Keratinocyte (primary cell): ENCODE results near the gene BCAR3. TPM values are rescaled to one million over a fixed set of nuclear protein-coding genes. Genes with fewer than 3 reads are reported as not detected.
"Not testable (repeated sequence)": the region's sequence is repeated elsewhere in the genome, so short reads cannot be mapped to it uniquely, and the experiment has no call there.

Experiments used
- DNase-seq: peaks from one replicate; pipeline ENCODE4 v3.0.0-alpha.2; 2011; ENCODE audit warnings: low read depth, missing footprints, low spot score
- FAIRE-seq: peaks from 2 replicates; lab custom pipeline; 2011; peaks lifted over from hg19 to GRCh38; lab: Jason Lieb, UNC
- H2AFZ ChIP-seq: 2 replicates; pipeline ENCODE4 v1.6.0; 2012; ENCODE audit warnings: low read length, control low read depth, inconsistent platforms; ENCODE audit not compliant: control insufficient read depth
- H3K27ac ChIP-seq: 2 replicates; pipeline ENCODE4 v1.5.1; 2011; ENCODE audit warnings: low read length; ENCODE audit not compliant: control insufficient read depth, insufficient read depth
- H3K27me3 ChIP-seq: 3 replicates; pipeline ENCODE4 v1.6.0; 2011; ENCODE audit warnings: low read length; ENCODE audit not compliant: control insufficient read depth, insufficient read depth; ENCODE audit errors: extremely low read depth
- H3K36me3 ChIP-seq, 2 experiments: 2 replicates in 1 of 2; 3 replicates in 1 of 2; pipeline ENCODE4 v1.5.1; 2011; ENCODE audit warnings: low read length in 2 of 2, mild to moderate bottlenecking in 1 of 2; ENCODE audit not compliant: control insufficient read depth in 2 of 2, insufficient read depth in 2 of 2; ENCODE audit errors: extremely low read depth in 1 of 2
- H3K4me1 ChIP-seq: 3 replicates; pipeline ENCODE4 v1.5.1; 2011; ENCODE audit warnings: low read length; ENCODE audit not compliant: control insufficient read depth, insufficient read depth; ENCODE audit errors: extremely low read depth
- H3K4me2 ChIP-seq: 3 replicates; pipeline ENCODE4 v1.6.0; 2011; ENCODE audit warnings: low read depth, low read length; ENCODE audit not compliant: control insufficient read depth, insufficient read depth; ENCODE audit errors: extremely low read depth
- H3K4me3 ChIP-seq, 3 experiments: fragments of 200-600 bp in 1 of 3; sonication (generic) in 1 of 3; 2 replicates in 2 of 3; 3 replicates in 1 of 3; pipeline ENCODE4 v1.5.1; 2011 to 2016; ENCODE audit warnings: low read length in 3 of 3, mild to moderate bottlenecking in 3 of 3, control low read depth in 2 of 3, inconsistent platforms in 1 of 3, low read depth in 1 of 3, mixed read lengths in 1 of 3, mixed run types in 1 of 3, moderate library complexity in 1 of 3; ENCODE audit not compliant: control insufficient read depth in 2 of 3, insufficient read depth in 2 of 3; ENCODE audit errors: extremely low read depth in 1 of 3
- H3K79me2 ChIP-seq: 2 replicates; pipeline ENCODE4 v1.6.0; 2012; ENCODE audit warnings: low read length; ENCODE audit not compliant: control insufficient read depth, insufficient read depth
- H3K9ac ChIP-seq: 3 replicates; pipeline ENCODE4 v1.6.0; 2011; ENCODE audit warnings: low read length; ENCODE audit not compliant: control insufficient read depth, insufficient read depth; ENCODE audit errors: extremely low read depth
- H3K9me1 ChIP-seq: 3 replicates; pipeline ENCODE4 v1.6.0; 2011; ENCODE audit warnings: low read length; ENCODE audit not compliant: control insufficient read depth, insufficient read depth; ENCODE audit errors: extremely low read depth
- H3K9me3 ChIP-seq: 2 replicates; pipeline ENCODE4 v1.5.1; 2012; ENCODE audit warnings: low read depth, low read length; ENCODE audit not compliant: control insufficient read depth
- H4K20me1 ChIP-seq: 3 replicates; pipeline ENCODE4 v1.6.0; 2011; ENCODE audit warnings: low read length; ENCODE audit not compliant: control insufficient read depth, insufficient read depth; ENCODE audit errors: extremely low read depth
- CTCF ChIP-seq, 3 experiments: IDR thresholded peaks in 1 of 3; conservative IDR thresholded peaks in 1 of 3; optimal IDR thresholded peaks in 1 of 3; 2 replicates in 2 of 3; 3 replicates in 1 of 3; pipeline versions ENCODE3 to v1.5.1; 2011; ENCODE audit warnings: low read length in 3 of 3, mild to moderate bottlenecking in 3 of 3, moderate library complexity in 2 of 3, control low read depth in 1 of 3, inconsistent platforms in 1 of 3; ENCODE audit not compliant: insufficient read depth in 2 of 3; ENCODE audit errors: extremely low read depth in 1 of 3
- EZH2 ChIP-seq: IDR thresholded peaks from one replicate; pipeline ENCODE4 v1.6.1; 2012; ENCODE audit warnings: inconsistent platforms, mild to moderate bottlenecking, low read length, moderate library complexity
- dilution Hi-C: fragments of 300-500 bp; cut with MboI; formaldehyde crosslinking; loops from one replicate; pipeline ENCODE4 v1.7.0; 2020; ENCODE audit warnings: low sequenced_read_pairs; ENCODE audit not compliant: extremely low pct_ligation_motif_present
- polyA plus RNA-seq, 5 experiments: library from polyadenylated mRNA; depleted of rRNA in 3 of 5; stranded (reverse) in 3 of 5; stranded (forward) in 1 of 5; unstranded in 1 of 5; fragments of >200 nt; gene quantifications; 1 replicate in 1 of 5; 2 replicates in 3 of 5; 3 replicates in 1 of 5; pipeline versions ENCODE4 v1.2.1 to v1.2.3, GENCODE V29; 2011 to 2012; ENCODE audit warnings: missing spikeins in 2 of 5, low read depth in 1 of 5, low replicate concordance in 1 of 5

The BCAR3 gene
- polyA plus RNA-seq, 1 donor (not counting 4 experiments of a cell fraction or from before 2014, with no cell fraction given) = 77.2 TPM

DNA sequence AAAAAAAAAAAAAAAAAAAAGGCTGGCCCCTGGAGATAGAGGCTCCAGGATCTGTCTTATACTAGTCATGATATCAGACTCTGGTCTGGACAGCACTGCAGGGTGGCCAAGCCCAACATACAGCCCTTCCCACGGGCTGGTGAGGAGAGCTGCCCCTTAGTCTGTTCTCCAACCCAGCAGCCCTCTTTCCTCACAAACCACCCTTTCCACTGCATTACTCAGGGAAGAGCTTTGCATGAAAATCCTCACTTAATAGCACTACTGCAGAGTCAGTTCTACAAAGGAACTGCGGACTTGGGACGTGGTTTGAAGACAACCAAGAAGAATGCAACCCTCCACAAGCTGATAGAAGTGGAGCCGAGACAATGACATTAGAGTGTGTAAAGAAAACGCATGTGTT, 5.7 kb downstream of the BCAR3 start:
- FAIRE-seq (no peak), DNase-seq (no peak)
- H3K27me3 ChIP-seq = no peaks in the 10 kb centered on the region
- TF ChIP-seq EZH2 (no peak), CTCF (optimal IDR thresholded peaks at IDR 0.05 in 1 of 3, IDR thresholded peaks at IDR 0.05 in 1 of 3, conservative IDR thresholded peaks at IDR 0.05 in 1 of 3; ENCODE audit: extremely low read depth in 1 of 3, insufficient read depth in 2 of 3, low read length in 3 of 3) (no peak)
- peaks cover 100% of the 10 kb centered on the region for H3K79me2 ChIP-seq
- no peak overlapping the region for H3K27ac ChIP-seq
- dilution Hi-C loops = no loop called here
- no peak overlapping the region for H3K9ac ChIP-seq
- H3K4me3 ChIP-seq = no peak overlapping the region
- no peak overlapping the region for H2AFZ ChIP-seq
- peaks cover 11% of the 10 kb centered on the region for H3K9me1 ChIP-seq
- H3K9me3 ChIP-seq = no peaks in the 10 kb centered on the region
- H3K36me3 ChIP-seq = peaks cover 16 to 63% of the 10 kb centered on the region in 2 experiments
- H4K20me1 ChIP-seq = peaks cover 72% of the 10 kb centered on the region
- H3K4me1 ChIP-seq = peaks cover 82% of the 10 kb centered on the region
- H3K4me2 ChIP-seq = no peak overlapping the region

DNA sequence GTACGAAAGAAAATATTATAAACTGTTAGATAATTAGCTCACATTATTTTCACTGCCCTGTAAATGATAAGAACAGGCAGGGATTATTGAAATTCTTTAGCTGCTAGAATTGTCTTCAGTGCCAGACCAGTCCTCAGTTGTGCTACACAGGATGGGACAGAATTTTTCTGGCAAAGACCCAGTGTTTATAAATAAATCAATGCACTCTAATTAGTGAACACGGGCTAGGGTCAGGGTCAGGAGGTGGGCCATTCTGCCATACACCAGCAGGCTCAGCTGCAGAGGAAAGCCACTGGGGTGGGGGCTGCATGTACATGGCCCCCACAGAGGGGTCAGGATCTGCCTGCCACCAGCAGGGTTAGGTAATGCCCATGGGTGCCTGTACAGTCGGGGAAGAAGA, 6.4 kb downstream of the BCAR3 start:
- H3K36me3 ChIP-seq = peaks cover 17 to 63% of the 10 kb centered on the region in 2 experiments
- H3K27me3 ChIP-seq = no peaks in the 10 kb centered on the region
- dilution Hi-C loops = no loop called here
- no peak overlapping the region for H3K4me3 ChIP-seq
- DNase-seq (no peak), FAIRE-seq (no peak)
- no peaks in the 10 kb centered on the region for H3K9me3 ChIP-seq
- H3K4me2 ChIP-seq = no peak overlapping the region
- H2AFZ ChIP-seq = no peak overlapping the region
- no peak overlapping the region for H3K9ac ChIP-seq
- H3K9me1 ChIP-seq = peaks cover 11% of the 10 kb centered on the region
- peaks cover 74% of the 10 kb centered on the region for H4K20me1 ChIP-seq
- TF ChIP-seq EZH2 (no peak), CTCF (optimal IDR thresholded peaks at IDR 0.05 in 1 of 3, IDR thresholded peaks at IDR 0.05 in 1 of 3, conservative IDR thresholded peaks at IDR 0.05 in 1 of 3; ENCODE audit: extremely low read depth in 1 of 3, insufficient read depth in 2 of 3, low read length in 3 of 3) (no peak)
- peaks cover 100% of the 10 kb centered on the region for H3K79me2 ChIP-seq
- H3K4me1 ChIP-seq = peaks cover 86% of the 10 kb centered on the region
- no peak overlapping the region for H3K27ac ChIP-seq

DNA sequence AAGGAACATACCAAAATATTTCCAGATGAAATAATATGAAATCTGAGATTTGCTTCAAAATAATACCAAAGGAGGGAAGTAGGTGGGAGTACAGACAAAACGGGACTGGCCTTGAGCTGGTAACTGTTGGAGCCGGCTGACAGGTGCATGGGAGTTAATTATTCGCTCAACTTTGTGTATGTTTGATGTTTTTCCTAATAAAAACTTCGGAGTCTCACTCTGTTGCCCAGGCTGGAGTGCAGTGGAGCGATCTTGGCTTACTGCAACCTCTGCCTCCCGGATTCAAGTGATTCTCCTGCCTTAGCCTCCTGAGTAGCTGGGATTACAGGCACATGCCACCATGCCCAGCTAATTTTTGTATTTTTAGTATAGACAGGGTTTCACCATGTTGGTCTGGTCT, 7.6 kb downstream of the BCAR3 start:
- H3K27ac ChIP-seq = not testable (repeated sequence)
- H4K20me1 ChIP-seq = peaks cover 78% of the 10 kb centered on the region

More for the DNA sequence above, 7.6 kb downstream of the BCAR3 start:
- H3K9me1 ChIP-seq, DNase-seq, dilution Hi-C loops, H2AFZ ChIP-seq, H3K4me2 ChIP-seq, H3K4me3 ChIP-seq, FAIRE-seq, H3K9me3 ChIP-seq, H3K9ac ChIP-seq, H3K27me3 ChIP-seq: not testable (repeated sequence)
- Histone ChIP-seq H3K79me2 (peaks cover 100% of the 10 kb centered on the region), H3K36me3 (peaks cover 23 to 62% of the 10 kb centered on the region in 2 experiments), H3K4me1 (peaks cover 83% of the 10 kb centered on the region)
